H9 (cell line): ENCODE results near the gene HMBS. TPM values are rescaled to one million over a fixed set of nuclear protein-coding genes. Genes with fewer than 3 reads are reported as not detected.

ENCODE experiments used
- DNase-seq: peaks from one replicate; pipeline ENCODE4 v3.0.0-alpha.2; 2017
- H2AFZ ChIP-seq: one replicate; pipeline ENCODE4 v1.6.1; 2013; ENCODE audit warnings: mild to moderate bottlenecking, low read length, control low read depth, moderate library complexity
- H2AK5ac ChIP-seq: 2 replicates; pipeline ENCODE4 v1.6.1; 2013; ENCODE audit warnings: low read length, control low read depth, mixed read lengths; ENCODE audit not compliant: insufficient read length
- H2BK120ac ChIP-seq: one replicate; pipeline ENCODE4 v1.6.1; 2013; ENCODE audit warnings: low read depth, mild to moderate bottlenecking, low read length, control low read depth, inconsistent platforms; ENCODE audit not compliant: poor library complexity, severe bottlenecking
- H2BK12ac ChIP-seq: 2 replicates; pipeline ENCODE4 v1.6.1; 2013; ENCODE audit warnings: low read length, control low read depth, mixed read lengths, low read depth; ENCODE audit not compliant: insufficient read length
- H2BK15ac ChIP-seq: 2 replicates; pipeline ENCODE4 v1.6.1; 2013; ENCODE audit warnings: low read depth, low read length, control low read depth
- H2BK20ac ChIP-seq: one replicate; pipeline ENCODE4 v1.6.1; 2013; ENCODE audit warnings: low read depth, mild to moderate bottlenecking, low read length, control low read depth, inconsistent platforms; ENCODE audit not compliant: poor library complexity, severe bottlenecking
- H2BK5ac ChIP-seq: 2 replicates; pipeline ENCODE4 v1.6.1; 2013; ENCODE audit warnings: low read length, control low read depth, mixed read lengths; ENCODE audit not compliant: insufficient read length
- H3K14ac ChIP-seq: 2 replicates; pipeline ENCODE4 v1.6.1; 2013; ENCODE audit warnings: low read length, control low read depth; ENCODE audit not compliant: insufficient read depth
- H3K18ac ChIP-seq: 2 replicates; pipeline ENCODE4 v1.6.1; 2013; ENCODE audit warnings: low read depth, mild to moderate bottlenecking, mixed read lengths, low read length, control low read depth; ENCODE audit not compliant: insufficient read length
- H3K23ac ChIP-seq: 2 replicates; pipeline ENCODE4 v1.6.1; 2013; ENCODE audit warnings: low read length, control low read depth, mixed read lengths, low read depth; ENCODE audit not compliant: insufficient read length
- H3K23me2 ChIP-seq: 2 replicates; pipeline ENCODE4 v1.6.1; 2013; ENCODE audit warnings: low read depth, mild to moderate bottlenecking, mixed read lengths, low read length, control low read depth; ENCODE audit not compliant: insufficient read length, poor library complexity, severe bottlenecking
- H3K27ac ChIP-seq: 2 replicates; pipeline ENCODE4 v1.5.1; 2013; ENCODE audit warnings: low read length, control low read depth, mixed read lengths, low read depth; ENCODE audit not compliant: insufficient read length
- H3K27me3 ChIP-seq: 2 replicates; pipeline ENCODE4 v1.6.1; 2013; ENCODE audit warnings: low read length, control low read depth, inconsistent platforms; ENCODE audit not compliant: insufficient read depth
- H3K4ac ChIP-seq: 2 replicates; pipeline ENCODE4 v1.6.1; 2013; ENCODE audit warnings: low read depth, mild to moderate bottlenecking, control low read depth, inconsistent platforms, low read length, moderate library complexity
- H3K4me1 ChIP-seq: 2 replicates; pipeline ENCODE4 v1.6.1; 2013; ENCODE audit warnings: low read length, control low read depth, inconsistent platforms; ENCODE audit not compliant: insufficient read depth
- H3K4me2 ChIP-seq: 2 replicates; pipeline ENCODE4 v1.6.1; 2013; ENCODE audit warnings: low read length, control low read depth, mixed read lengths; ENCODE audit not compliant: insufficient read length, insufficient read depth
- H3K56ac ChIP-seq: 2 replicates; pipeline ENCODE4 v1.6.1; 2013; ENCODE audit warnings: low read depth, mild to moderate bottlenecking, mixed read lengths, low read length, control low read depth; ENCODE audit not compliant: insufficient read length
- H3K79me1 ChIP-seq: 2 replicates; pipeline ENCODE4 v1.6.1; 2013; ENCODE audit warnings: low read depth, mild to moderate bottlenecking, moderate library complexity, low read length, control low read depth, inconsistent platforms; ENCODE audit not compliant: insufficient read depth, poor library complexity, severe bottlenecking
- H3K79me2 ChIP-seq: 2 replicates; pipeline ENCODE4 v1.6.1; 2013; ENCODE audit warnings: low read length, control low read depth, inconsistent platforms; ENCODE audit not compliant: insufficient read depth
- H3K9ac ChIP-seq: 2 replicates; pipeline ENCODE4 v1.6.1; 2013; ENCODE audit warnings: low read length, control low read depth, mixed read lengths; ENCODE audit not compliant: insufficient read length; ENCODE audit errors: extremely low read depth
- H3K9me3 ChIP-seq: one replicate; pipeline ENCODE4 v1.6.1; 2013; ENCODE audit warnings: low read depth, low read length, inconsistent platforms; ENCODE audit not compliant: control insufficient read depth
- H3T11ph ChIP-seq: one replicate; pipeline ENCODE4 v1.6.1; 2013; ENCODE audit warnings: mild to moderate bottlenecking, low read length, control low read depth, inconsistent platforms
- H4K20me1 ChIP-seq: one replicate; pipeline ENCODE4 v1.6.1; 2013; ENCODE audit not compliant: control insufficient read depth, insufficient read length, insufficient read depth
- H4K5ac ChIP-seq: 2 replicates; pipeline ENCODE4 v1.6.1; 2013; ENCODE audit warnings: low read depth, mild to moderate bottlenecking, mixed read lengths, low read length, control low read depth; ENCODE audit not compliant: insufficient read length
- H4K8ac ChIP-seq: replicated peaks from 2 replicates; pipeline ENCODE4 v1.6.1; 2013; ENCODE audit warnings: low read length, control low read depth, mixed read lengths, low read depth; ENCODE audit not compliant: insufficient read length
- H4K91ac ChIP-seq: 2 replicates; pipeline ENCODE4 v1.6.1; 2013; ENCODE audit warnings: low read depth, mild to moderate bottlenecking, moderate library complexity, mixed read lengths, low read length, control low read depth; ENCODE audit not compliant: insufficient read length
- H3K27ac Mint-ChIP-seq, 3 experiments: 2 replicates in 2 of 3; 3 replicates in 1 of 3; pipeline ENCODE4 v1.8.0; 2020 to 2021; ENCODE audit warnings: mixed read lengths in 3 of 3, mild to moderate bottlenecking in 1 of 3, moderate library complexity in 1 of 3
- H3K27me3 Mint-ChIP-seq: 2 replicates; pipeline ENCODE4 v1.8.0; 2021; ENCODE audit warnings: low read depth, mild to moderate bottlenecking, moderate library complexity, mixed read lengths
- H3K36me3 Mint-ChIP-seq, 3 experiments: 2 replicates in 2 of 3; 3 replicates in 1 of 3; pipeline ENCODE4 v1.8.0; 2020 to 2021; ENCODE audit warnings: low read depth in 3 of 3, mixed read lengths in 3 of 3; ENCODE audit not compliant: insufficient read depth in 1 of 3
- H3K4me1 Mint-ChIP-seq, 2 experiments: 2 replicates each; pipeline ENCODE4 v1.8.0; 2020; ENCODE audit warnings: mixed read lengths in 2 of 2
- H3K4me3 Mint-ChIP-seq, 2 experiments: 2 replicates in 1 of 2; 3 replicates in 1 of 2; pipeline ENCODE4 v1.8.0; 2020 to 2021; ENCODE audit warnings: mild to moderate bottlenecking in 2 of 2, mixed read lengths in 2 of 2, moderate library complexity in 1 of 2
- H3K9me3 Mint-ChIP-seq, 2 experiments: 2 replicates in 1 of 2; 3 replicates in 1 of 2; pipeline ENCODE4 v1.8.0; 2020; ENCODE audit warnings: mild to moderate bottlenecking in 2 of 2, mixed read lengths in 2 of 2, moderate library complexity in 1 of 2
- WGBS: extraction: QIAGEN DNeasy Blood & Tissue Kit; methylation state at CpG from one replicate; pipeline ENCODE4 v1.1.7; 2013; ENCODE audit warnings: missing lambda C conversion rate, low lambda C conversion rate, mixed read lengths; ENCODE audit not compliant: insufficient read length; ENCODE audit errors: extremely low coverage; 5-methylcytosine and 5-hydroxymethylcytosine counted together
- total RNA-seq: library from RNA; stranded (reverse); gene quantifications from 2 replicates; pipeline ENCODE4 v1.2.1, GENCODE V29; 2021
- TF ChIP-seq, protein P1 (sequence below): fragments of 200-600 bp; sonication (generic); conservative IDR thresholded peaks from 3 replicates; pipeline ENCODE4 v1.8.0; 2021; ENCODE audit warnings: antibody characterized with exemption, mild to moderate bottlenecking

The HMBS gene
- total RNA-seq, 1 experiment from 2014 or later = 57.7 TPM

DNA sequence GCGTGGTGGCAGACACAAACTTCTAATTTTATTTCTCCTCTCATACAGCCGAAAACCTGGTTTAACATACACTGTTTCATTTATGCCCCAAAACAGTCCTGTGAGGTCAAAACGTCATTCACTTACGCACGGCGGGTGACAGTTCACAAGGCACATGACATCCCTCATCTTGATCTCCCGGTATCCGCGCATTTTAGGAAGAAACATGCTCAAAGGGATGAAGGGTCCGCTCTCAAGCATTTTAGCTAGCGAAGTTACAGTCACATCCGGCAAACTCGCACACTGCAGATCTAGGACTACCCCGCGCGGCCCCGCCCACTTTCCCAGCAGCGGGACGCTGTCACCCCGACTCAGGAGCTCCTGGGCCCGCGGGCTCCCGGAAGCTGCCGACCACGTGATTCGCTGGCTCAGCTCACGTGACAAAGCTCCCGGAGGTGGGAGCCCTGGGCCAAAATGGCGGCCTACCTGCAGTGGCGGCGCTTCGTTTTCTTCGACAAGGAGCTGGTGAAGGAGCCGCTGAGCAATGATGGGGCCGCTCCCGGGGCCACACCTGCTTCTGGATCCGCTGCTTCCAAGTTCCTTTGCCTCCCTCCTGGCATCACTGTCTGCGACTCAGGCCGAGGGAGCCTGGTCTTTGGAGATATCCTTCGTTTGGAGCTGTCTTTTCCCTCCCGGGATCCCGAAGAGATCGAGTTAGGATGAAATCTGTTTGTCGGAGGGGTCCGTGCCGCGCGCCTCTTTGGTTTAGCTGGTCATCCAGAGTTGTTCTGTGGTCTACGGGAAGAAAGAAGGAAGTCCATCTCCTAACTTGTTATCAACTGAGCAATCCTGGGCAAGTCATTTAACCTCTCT lies 17.1 kb upstream of the HMBS start, which contains the start of gene VPS11:
Gene VPS11 (plus strand): TSS at position 448 of the 852 bp plus-strand sequence. CDS start 6 bp downstream, at position 454.
- Histone ChIP-seq H3K23ac (no peak within 1 kb of the TSS), H2BK5ac (no peak within 1 kb of the TSS), H3K56ac (no peak within 1 kb of the TSS), H2BK120ac (no peak within 1 kb of the TSS), H3K23me2 (peaks cover 7% of the 10 kb centered on the region), H3K14ac (peak within 1 kb of the TSS; percentile 54; the same call in 1 of the 2 replicates), H3K4me2 (peak within 1 kb of the TSS; percentile 83), H2AK5ac (no peak within 1 kb of the TSS), H4K5ac (no peak within 1 kb of the TSS), H3K27ac (no peak within 1 kb of the TSS), H3K9ac (peak within 1 kb of the TSS; percentile 97), H3T11ph (no peak within 1 kb of the TSS), H3K79me1 (peaks cover 5% of the 10 kb centered on the region), H2BK12ac (no peak within 1 kb of the TSS), H3K4ac (no peak within 1 kb of the TSS), H2BK20ac (no peak within 1 kb of the TSS), H3K79me2 (no peaks in the 10 kb centered on the region; the same call in 1 of the 2 replicates), H3K27me3 (no peaks in the 10 kb centered on the region), H2BK15ac (no peak within 1 kb of the TSS), H3K9me3 (no peaks in the 10 kb centered on the region), H2AFZ (no peak within 1 kb of the TSS), H4K8ac (no peak within 1 kb of the TSS), H4K91ac (no peak within 1 kb of the TSS), H3K4me1 (no peaks in the 10 kb centered on the region), H4K20me1 (no peaks in the 10 kb centered on the region), H3K18ac (no peak within 1 kb of the TSS)
- WGBS = no CpG with 5 or more reads among the region's 49 CpGs
- DNase-seq = peak; percentile 97
- H3K4me3 Mint-ChIP-seq = peak within 1 kb of the TSS; percentile 95 to 97
- H3K27ac Mint-ChIP-seq = peak within 1 kb of the TSS; percentile 84 to 97 (median 97)
- TF ChIP-seq, protein P1, sequence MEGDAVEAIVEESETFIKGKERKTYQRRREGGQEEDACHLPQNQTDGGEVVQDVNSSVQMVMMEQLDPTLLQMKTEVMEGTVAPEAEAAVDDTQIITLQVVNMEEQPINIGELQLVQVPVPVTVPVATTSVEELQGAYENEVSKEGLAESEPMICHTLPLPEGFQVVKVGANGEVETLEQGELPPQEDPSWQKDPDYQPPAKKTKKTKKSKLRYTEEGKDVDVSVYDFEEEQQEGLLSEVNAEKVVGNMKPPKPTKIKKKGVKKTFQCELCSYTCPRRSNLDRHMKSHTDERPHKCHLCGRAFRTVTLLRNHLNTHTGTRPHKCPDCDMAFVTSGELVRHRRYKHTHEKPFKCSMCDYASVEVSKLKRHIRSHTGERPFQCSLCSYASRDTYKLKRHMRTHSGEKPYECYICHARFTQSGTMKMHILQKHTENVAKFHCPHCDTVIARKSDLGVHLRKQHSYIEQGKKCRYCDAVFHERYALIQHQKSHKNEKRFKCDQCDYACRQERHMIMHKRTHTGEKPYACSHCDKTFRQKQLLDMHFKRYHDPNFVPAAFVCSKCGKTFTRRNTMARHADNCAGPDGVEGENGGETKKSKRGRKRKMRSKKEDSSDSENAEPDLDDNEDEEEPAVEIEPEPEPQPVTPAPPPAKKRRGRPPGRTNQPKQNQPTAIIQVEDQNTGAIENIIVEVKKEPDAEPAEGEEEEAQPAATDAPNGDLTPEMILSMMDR = no peak
- peaks cover 7 to 24% (median 21%) of the 10 kb centered on the region in 3 experiments; a peak in 6 of 7 replicates for H3K36me3 Mint-ChIP-seq
- H3K4me1 Mint-ChIP-seq = peaks cover 7 to 10% of the 10 kb centered on the region in 2 experiments
- H3K9me3 Mint-ChIP-seq = no peaks in the 10 kb centered on the region; a peak in 1 of 5 replicates
- no peaks in the 10 kb centered on the region for H3K27me3 Mint-ChIP-seq
